ENCODE data around the gene CYP11A1.

GRCh38 chr15:74411686-74412085 is 44.2 kb upstream of the CYP11A1 start:
- TF ChIP-seq POLR2AphosphoS5 (IDR thresholded peaks at IDR 0.05; ENCODE audit: low read depth, low read length) (no peak), TAF1 (IDR thresholded peaks at IDR 0.05; ENCODE audit: borderline replicate concordance, insufficient read depth, low read length) (no peak), REST (IDR thresholded peaks at IDR 0.05; ENCODE audit: insufficient read depth in 1 of 2, low read depth in 2 of 2, low read length in 2 of 2) (no peak), SIN3A (IDR thresholded peaks at IDR 0.05; ENCODE audit: borderline replicate concordance, insufficient read depth, low read length) (no peak)
